Ishikawa (cell line): ENCODE measurements around the gene DHFR2.

Experiments used
- CREB1 ChIP-seq: IDR thresholded peaks from 2 replicates; pipeline ENCODE4 v1.6.1; 2012; ENCODE audit warnings: low read depth
- NFIC ChIP-seq: IDR thresholded peaks from 2 replicates; pipeline ENCODE4 v1.6.1; 2012
- TAF1 ChIP-seq: IDR thresholded peaks from 2 replicates; pipeline ENCODE4 v1.6.1; 2012; ENCODE audit warnings: low read depth, mild to moderate bottlenecking
- YY1 ChIP-seq: IDR thresholded peaks from 2 replicates; pipeline ENCODE4 v1.6.1; 2012; ENCODE audit warnings: low read depth

DNA sequence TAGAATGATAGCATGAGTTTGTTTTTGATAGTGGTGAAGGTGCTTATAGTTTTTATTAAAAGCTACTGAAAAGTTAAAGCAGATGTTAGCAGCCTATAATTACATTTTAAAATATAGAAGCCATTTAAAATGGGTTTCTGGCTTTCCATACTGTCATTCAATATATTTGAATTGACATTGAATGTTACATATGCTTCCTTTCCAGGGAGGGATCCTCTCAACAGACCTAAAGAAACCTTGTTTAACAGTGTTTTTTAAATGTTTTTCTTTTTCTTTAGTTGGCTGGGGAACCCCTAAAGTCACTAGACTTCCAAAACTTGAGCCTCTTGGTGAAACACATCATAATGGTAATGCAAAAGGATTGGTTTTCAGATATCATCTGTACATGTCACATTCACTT, 12.2 kb downstream of the DHFR2 start:
- no peak for TF ChIP-seq TAF1
- no peak for TF ChIP-seq YY1
- no peak for TF ChIP-seq CREB1
- TF ChIP-seq NFIC: no peak
